Stimulated activated CD4-positive, alpha-beta T cell treated with anti-CD3 and anti-CD28 coated beads, Interleukin-1b, Interleukin-23, amount 100 ng/mL, for 4 hours (primary cell): Measurements from ENCODE around the gene TMEM170B.
"Not testable (repeated sequence)": the region's sequence is repeated elsewhere in the genome, so short reads cannot be mapped to it uniquely, and the experiment has no call there.

Source experiments
- DNase-seq, 2 donors: peaks; one replicate each; pipeline ENCODE4 v3.0.0-alpha.2; 2020; ENCODE audit warnings: low read depth in 2 of 2

TMEM170B gene

GRCh38 chr6:11528996-11529395, 8.6 kb upstream of the TMEM170B start:
- DNase-seq: no peak

- no peak for DNase-seq
These were observed 5.5 kb upstream of the TMEM170B start for GRCh38 chr6:11532097-11532496.

- DNase-seq: no peak
These were observed 3.0 kb upstream of the TMEM170B start for GRCh38 chr6:11534561-11534960.

GRCh38 chr6:11535801-11536230, 1.7 kb upstream of the TMEM170B start:
- DNase-seq: no peak

GRCh38 chr6:11536795-11537194, 754 bp upstream of the TMEM170B start:
- no peak for DNase-seq

GRCh38 chr6:11538052-11538818, 686 bp downstream of the TMEM170B start:
- peak; percentile 10 to 21 for DNase-seq

- DNase-seq: no peak
These were observed 1.4 kb downstream of the TMEM170B start for GRCh38 chr6:11538819-11539468.

GRCh38 chr6:11542863-11543262, 5.3 kb downstream of the TMEM170B start:
- DNase-seq: no peak

GRCh38 chr6:11543919-11544518, 6.5 kb downstream of the TMEM170B start:
- no peak for DNase-seq

GRCh38 chr6:11547846-11548245, 10.3 kb downstream of the TMEM170B start:
- DNase-seq: not testable (repeated sequence)

- DNase-seq: not testable (repeated sequence)
These were observed 11.0 kb downstream of the TMEM170B start for GRCh38 chr6:11548578-11548977.

GRCh38 chr6:11551053-11551452, 13.5 kb downstream of the TMEM170B start:
- DNase-seq: no peak

- DNase-seq: no peak
These were observed 14.9 kb downstream of the TMEM170B start for GRCh38 chr6:11552442-11552841.

GRCh38 chr6:11553824-11554223, 16.3 kb downstream of the TMEM170B start:
- DNase-seq: no peak

- no peak for DNase-seq
These were observed 18.8 kb downstream of the TMEM170B start for GRCh38 chr6:11556309-11556708.

- DNase-seq: no peak
These were observed 26.2 kb downstream of the TMEM170B start for GRCh38 chr6:11563793-11564192.

GRCh38 chr6:11566609-11567008, 29.1 kb downstream of the TMEM170B start:
- DNase-seq: no peak

- no peak for DNase-seq
These were observed 33.5 kb downstream of the TMEM170B start for GRCh38 chr6:11571073-11571472.

- peak; percentile 21 to 34 for DNase-seq
These were observed 38.0 kb downstream of the TMEM170B start for GRCh38 chr6:11575408-11576033.

- no peak for DNase-seq
These were observed 43.3 kb downstream of the TMEM170B start for GRCh38 chr6:11580686-11581405.

GRCh38 chr6:11584244-11584643, 46.7 kb downstream of the TMEM170B start:
- DNase-seq: no peak
